Glutamatergic neuron (in vitro differentiated cells): ENCODE measurements around the gene TRAF7. TPM values are rescaled to one million over a fixed set of nuclear protein-coding genes. Genes with fewer than 3 reads are reported as not detected.

ENCODE experiments used
- DNase-seq: peaks from one replicate; pipeline ENCODE4 v3.0.0; 2022
- H3K27ac Mint-ChIP-seq: one replicate; pipeline ENCODE4 v1.8.0; 2020; ENCODE audit warnings: mild to moderate bottlenecking, mixed read lengths, inconsistent platforms; ENCODE audit not compliant: unreplicated experiment
- H3K27me3 Mint-ChIP-seq: one replicate; pipeline ENCODE4 v1.8.0; 2020; ENCODE audit warnings: mild to moderate bottlenecking, moderate library complexity, mixed read lengths, inconsistent platforms; ENCODE audit not compliant: unreplicated experiment
- H3K36me3 Mint-ChIP-seq: one replicate; pipeline ENCODE4 v1.8.0; 2020; ENCODE audit warnings: mild to moderate bottlenecking, mixed read lengths, inconsistent platforms; ENCODE audit not compliant: unreplicated experiment
- H3K4me1 Mint-ChIP-seq: one replicate; pipeline ENCODE4 v1.8.0; 2020; ENCODE audit warnings: mild to moderate bottlenecking, low read depth, mixed read lengths, inconsistent platforms; ENCODE audit not compliant: unreplicated experiment
- H3K4me3 Mint-ChIP-seq: one replicate; pipeline ENCODE4 v1.8.0; 2020; ENCODE audit warnings: mild to moderate bottlenecking, mixed read lengths, inconsistent platforms; ENCODE audit not compliant: unreplicated experiment
- H3K9me3 Mint-ChIP-seq: one replicate; pipeline ENCODE4 v1.8.0; 2020; ENCODE audit warnings: mild to moderate bottlenecking, moderate library complexity, mixed read lengths, inconsistent platforms; ENCODE audit not compliant: unreplicated experiment
- total RNA-seq: library from RNA; stranded (reverse); fragmentation: NEBNext Ultra II Directional; extraction: Animal tissue kit (Norgen Biotek cat#: 25700); gene quantifications from one replicate; pipeline ENCODE4 v1.2.1, GENCODE V29; 2021; ENCODE audit not compliant: unreplicated experiment
- TF ChIP-seq, protein P1 (sequence below): fragments of 200-600 bp; sonication (generic); IDR thresholded peaks from one replicate; pipeline ENCODE4 v1.5.0; 2021; ENCODE audit not compliant: partially characterized antibody, unreplicated experiment

TRAF7 gene
- total RNA-seq, 1 donor from 2014 or later = 74.8 TPM

DNA sequence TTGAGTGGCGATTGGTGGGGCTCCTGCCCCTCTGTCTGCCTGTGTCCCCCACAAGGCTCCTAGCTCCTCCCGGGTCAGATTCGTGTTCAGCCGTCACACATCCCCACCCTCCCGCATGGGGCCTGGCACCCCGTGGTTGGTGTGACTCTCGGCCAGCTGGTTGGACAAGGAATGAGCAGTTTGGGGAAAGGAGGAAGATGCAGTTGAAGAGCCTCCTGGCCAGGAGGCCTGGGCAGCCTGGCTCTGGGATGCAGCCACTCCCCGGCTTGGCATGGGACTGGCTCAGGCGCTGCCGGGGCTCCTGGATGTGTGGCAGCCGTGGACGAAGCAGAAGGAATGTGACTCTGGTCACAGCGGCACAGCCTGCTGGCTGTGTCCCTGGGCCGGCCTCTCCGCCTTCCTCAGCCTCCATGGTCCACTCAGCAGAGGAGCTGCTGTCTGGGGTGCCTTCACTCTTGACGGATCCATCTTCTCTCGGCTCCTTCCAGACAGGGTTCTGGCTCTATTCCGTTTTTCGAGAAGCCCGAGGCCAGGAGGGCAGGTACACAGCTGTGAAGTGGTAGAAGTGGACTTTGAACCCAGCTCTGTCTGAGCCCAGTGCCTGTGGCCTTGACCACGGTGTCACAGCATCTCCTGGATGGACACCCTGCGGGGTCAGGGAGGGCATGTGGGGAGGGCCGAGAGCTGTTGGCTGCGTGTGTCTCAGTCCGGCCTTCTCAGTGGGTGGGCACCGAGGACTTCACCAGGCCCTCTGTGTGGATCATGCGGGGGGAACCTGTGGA is 2.1 kb downstream of the TRAF7 start:
- Mint-ChIP-seq H3K27me3 (peaks cover 15% of the 10 kb centered on the region), H3K27ac (peak overlapping the region; percentile 48), H3K4me1 (peaks cover 13% of the 10 kb centered on the region), H3K36me3 (no peaks in the 10 kb centered on the region), H3K4me3 (peak overlapping the region; percentile 95), H3K9me3 (peaks cover 12% of the 10 kb centered on the region)
- DNase-seq = no peak
- TF ChIP-seq, protein P1, sequence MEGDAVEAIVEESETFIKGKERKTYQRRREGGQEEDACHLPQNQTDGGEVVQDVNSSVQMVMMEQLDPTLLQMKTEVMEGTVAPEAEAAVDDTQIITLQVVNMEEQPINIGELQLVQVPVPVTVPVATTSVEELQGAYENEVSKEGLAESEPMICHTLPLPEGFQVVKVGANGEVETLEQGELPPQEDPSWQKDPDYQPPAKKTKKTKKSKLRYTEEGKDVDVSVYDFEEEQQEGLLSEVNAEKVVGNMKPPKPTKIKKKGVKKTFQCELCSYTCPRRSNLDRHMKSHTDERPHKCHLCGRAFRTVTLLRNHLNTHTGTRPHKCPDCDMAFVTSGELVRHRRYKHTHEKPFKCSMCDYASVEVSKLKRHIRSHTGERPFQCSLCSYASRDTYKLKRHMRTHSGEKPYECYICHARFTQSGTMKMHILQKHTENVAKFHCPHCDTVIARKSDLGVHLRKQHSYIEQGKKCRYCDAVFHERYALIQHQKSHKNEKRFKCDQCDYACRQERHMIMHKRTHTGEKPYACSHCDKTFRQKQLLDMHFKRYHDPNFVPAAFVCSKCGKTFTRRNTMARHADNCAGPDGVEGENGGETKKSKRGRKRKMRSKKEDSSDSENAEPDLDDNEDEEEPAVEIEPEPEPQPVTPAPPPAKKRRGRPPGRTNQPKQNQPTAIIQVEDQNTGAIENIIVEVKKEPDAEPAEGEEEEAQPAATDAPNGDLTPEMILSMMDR = no peak

DNA sequence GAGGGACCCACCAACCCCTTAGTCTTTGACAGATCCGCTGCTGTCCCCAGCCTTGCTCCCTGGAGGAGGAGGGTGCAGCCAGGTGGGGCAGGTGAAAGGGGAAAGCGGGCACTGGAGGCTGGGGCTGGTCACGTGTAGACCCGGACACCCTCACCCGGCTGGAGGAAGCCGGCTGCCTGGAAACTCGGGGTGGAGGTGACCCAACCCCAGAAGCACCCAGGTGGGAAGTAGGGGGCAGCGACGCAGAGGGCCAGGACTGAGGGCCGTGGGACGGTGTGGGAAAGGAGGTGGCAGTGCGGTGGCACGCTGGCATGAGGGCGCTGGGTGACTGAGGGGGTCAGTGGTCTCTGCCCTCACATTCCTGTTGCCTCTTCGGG is 2.7 kb downstream of the TRAF7 start:
- H3K4me3 Mint-ChIP-seq = no peak overlapping the region
- peaks cover 12% of the 10 kb centered on the region for H3K9me3 Mint-ChIP-seq
- TF ChIP-seq, protein P1 = no peak
- no peaks in the 10 kb centered on the region for H3K36me3 Mint-ChIP-seq
- H3K4me1 Mint-ChIP-seq = peaks cover 13% of the 10 kb centered on the region
- no peak for DNase-seq
- peaks cover 15% of the 10 kb centered on the region for H3K27me3 Mint-ChIP-seq
- no peak overlapping the region for H3K27ac Mint-ChIP-seq

DNA sequence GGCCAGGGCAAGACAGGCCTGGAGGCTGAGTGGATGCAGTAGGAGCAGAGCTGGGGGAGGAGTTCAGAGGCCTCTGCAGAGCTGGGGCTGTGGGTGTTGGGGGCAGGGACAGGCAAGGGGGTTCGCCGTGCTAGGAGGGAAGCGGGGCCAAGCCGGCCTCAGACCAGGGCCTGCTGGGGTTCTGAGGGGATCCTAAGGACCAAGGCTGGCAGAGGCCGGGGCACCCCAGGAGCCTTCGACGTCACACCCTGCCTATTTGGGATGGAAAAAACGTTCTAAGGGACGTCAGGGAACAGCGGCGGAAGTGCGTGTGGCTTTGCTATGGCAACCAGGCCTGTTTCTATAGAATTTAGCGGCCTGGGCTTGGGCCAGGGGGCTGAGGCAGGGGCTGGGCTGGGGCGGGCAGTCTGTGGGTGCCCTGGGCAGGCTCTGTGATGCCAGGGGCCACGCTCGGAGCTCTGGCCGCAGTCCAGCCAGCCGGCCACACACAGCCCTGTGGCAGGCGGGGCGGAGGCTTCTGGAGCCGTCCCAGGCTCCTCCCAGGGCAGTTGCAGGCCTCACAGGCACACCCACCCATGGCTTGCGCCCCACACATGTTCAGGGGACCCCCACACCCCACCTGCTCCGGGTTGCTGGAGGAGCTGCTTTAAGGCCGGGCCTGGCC is 3.7 kb downstream of the TRAF7 start:
- Mint-ChIP-seq H3K4me1 (peaks cover 13% of the 10 kb centered on the region), H3K9me3 (peaks cover 10% of the 10 kb centered on the region), H3K27me3 (peaks cover 15% of the 10 kb centered on the region), H3K27ac (peak overlapping the region; percentile 73), H3K36me3 (no peaks in the 10 kb centered on the region), H3K4me3 (peak overlapping the region; percentile 34)
- DNase-seq = no peak
- TF ChIP-seq, protein P1 = no peak

DNA sequence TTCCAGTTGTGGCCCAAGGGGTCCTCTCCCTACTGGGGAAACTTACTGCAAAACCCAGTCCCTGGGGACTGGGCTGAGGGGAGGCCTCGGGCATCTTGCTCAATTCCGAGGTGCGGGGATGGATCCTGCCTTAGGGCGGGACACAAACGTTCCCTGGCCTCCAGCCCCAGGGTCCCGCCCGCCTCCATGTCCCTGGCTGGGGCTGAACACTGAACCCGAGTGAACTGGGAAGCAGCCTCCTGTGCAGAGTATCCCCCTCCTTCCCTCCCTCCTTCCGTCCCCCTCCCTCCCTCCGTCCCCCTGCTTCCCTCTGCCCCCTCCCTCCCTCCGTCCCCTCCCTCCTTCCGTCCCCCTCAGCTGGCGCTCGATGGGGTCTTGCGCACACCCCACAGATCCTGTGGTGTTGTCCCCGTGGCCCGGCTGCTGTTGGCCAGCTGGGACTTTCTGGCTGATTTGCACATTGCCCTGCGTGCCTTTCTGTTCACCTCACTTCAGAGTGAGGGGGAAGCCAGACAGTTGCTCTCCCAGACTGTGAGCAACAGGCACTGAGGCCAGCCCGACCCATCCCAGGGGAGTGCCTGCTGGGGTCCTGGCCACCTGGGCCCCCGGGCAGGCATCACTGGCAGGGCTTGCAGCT is 5.5 kb downstream of the TRAF7 start:
- H3K4me1 Mint-ChIP-seq = peaks cover 13% of the 10 kb centered on the region
- H3K36me3 Mint-ChIP-seq = no peaks in the 10 kb centered on the region
- H3K9me3 Mint-ChIP-seq = peaks cover 4% of the 10 kb centered on the region
- no peak overlapping the region for H3K27ac Mint-ChIP-seq
- DNase-seq = peak; percentile 46
- peaks cover 10% of the 10 kb centered on the region for H3K27me3 Mint-ChIP-seq
- no peak overlapping the region for H3K4me3 Mint-ChIP-seq
- TF ChIP-seq, protein P1 = no peak

DNA sequence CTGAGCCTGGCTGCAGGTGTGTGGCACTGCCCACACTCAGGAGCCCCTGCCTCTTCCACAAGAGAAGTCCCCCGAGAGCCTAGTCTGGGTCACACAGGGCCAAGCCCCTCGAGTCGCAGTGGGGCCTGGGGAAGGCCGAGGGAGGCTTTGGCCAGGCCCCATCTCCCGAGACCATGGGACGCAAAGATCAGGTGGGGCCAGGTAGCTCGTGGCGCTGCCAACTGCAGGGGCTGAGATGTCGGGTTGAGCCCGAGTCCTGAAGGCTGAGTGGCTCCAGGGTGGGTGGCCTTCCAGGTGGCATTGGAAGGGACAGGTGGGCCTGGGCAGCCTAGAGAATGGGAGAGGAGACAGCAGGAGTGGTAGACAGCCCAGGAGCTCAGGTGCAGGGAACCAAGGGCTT is 6.3 kb downstream of the TRAF7 start:
- no peak for DNase-seq
- Mint-ChIP-seq H3K27ac (no peak overlapping the region), H3K9me3 (peaks cover 2% of the 10 kb centered on the region)

More for the DNA sequence above, 6.3 kb downstream of the TRAF7 start:
- Mint-ChIP-seq H3K4me3 (no peak overlapping the region), H3K27me3 (peaks cover 5% of the 10 kb centered on the region), H3K4me1 (peaks cover 12% of the 10 kb centered on the region), H3K36me3 (no peaks in the 10 kb centered on the region)
- TF ChIP-seq, protein P1 = no peak
